MM.1S (cell line): ENCODE results near the gene TCP11.

Source experiments
- CTCF ChIP-seq: fragments of 300-600 bp; sonication (generic); IDR thresholded peaks from 2 replicates; pipeline ENCODE4 v1.5.1; 2016; ENCODE audit warnings: antibody characterized with exemption, low read length, mixed read lengths
- EZH2 ChIP-seq: fragments of 300-600 bp; sonication (generic); optimal IDR thresholded peaks from 2 replicates; pipeline ENCODE3; 2017; ENCODE audit warnings: low read depth, mild to moderate bottlenecking, antibody characterized with exemption, low read length, mixed read lengths
- EZH2phosphoT487 ChIP-seq: fragments of 300-600 bp; sonication (generic); IDR thresholded peaks from 2 replicates; pipeline ENCODE4 v1.6.1; 2018; ENCODE audit warnings: antibody characterized with exemption, low read length

DNA sequence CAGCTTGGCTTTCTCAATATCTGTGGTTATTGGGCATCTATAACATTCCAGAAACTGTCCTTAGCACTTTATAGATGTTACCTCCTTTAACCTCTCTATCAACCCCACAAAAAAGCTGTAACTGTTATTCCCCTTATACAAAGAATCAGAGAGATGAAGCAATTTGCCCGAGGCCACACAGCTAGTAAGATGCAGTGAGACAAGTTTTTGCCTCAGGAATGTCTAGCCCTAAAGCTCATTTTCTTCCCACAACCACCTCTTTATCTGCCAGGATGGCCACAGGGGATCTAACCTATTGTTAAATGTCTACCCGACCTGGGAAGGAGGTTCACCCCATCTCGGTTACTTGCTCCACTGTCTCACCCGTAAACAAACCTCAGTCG is 31.9 kb upstream of the TCP11 start:
- no peak for TF ChIP-seq CTCF
- TF ChIP-seq EZH2: no peak
- no peak for TF ChIP-seq EZH2phosphoT487
